GM19455 (cell line): ENCODE data around the gene ABCA7.

Experiments used
- ATAC-seq: cut with Tn5 transposase; IDR thresholded peaks from one replicate; pipeline ENCODE4 v1.9.1; 2021; ENCODE audit not compliant: unreplicated experiment

Gene ABCA7

GRCh38 chr19:1004204-1004802 is 35.6 kb upstream of the ABCA7 start:
- no peak for ATAC-seq

- no peak for ATAC-seq
These were observed 34.9 kb upstream of the ABCA7 start for GRCh38 chr19:1004803-1005664.

GRCh38 chr19:1006711-1007398 is 33.1 kb upstream of the ABCA7 start:
- no peak for ATAC-seq

GRCh38 chr19:1007399-1008251 is 32.3 kb upstream of the ABCA7 start:
- no peak for ATAC-seq

GRCh38 chr19:1008268-1009040 is 31.5 kb upstream of the ABCA7 start:
- no peak for ATAC-seq

- ATAC-seq = no peak
These were observed 30.6 kb upstream of the ABCA7 start for GRCh38 chr19:1009041-1009980.

GRCh38 chr19:1009981-1010538 is 29.8 kb upstream of the ABCA7 start:
- ATAC-seq = no peak

GRCh38 chr19:1010586-1011510 is 29.1 kb upstream of the ABCA7 start:
- no peak for ATAC-seq

GRCh38 chr19:1011831-1012333 is 28.0 kb upstream of the ABCA7 start:
- ATAC-seq = no peak

GRCh38 chr19:1012334-1012733 is 27.6 kb upstream of the ABCA7 start:
- ATAC-seq = no peak

GRCh38 chr19:1013218-1013617 is 26.7 kb upstream of the ABCA7 start:
- no peak for ATAC-seq

- ATAC-seq = no peak
These were observed 25.5 kb upstream of the ABCA7 start for GRCh38 chr19:1014161-1015060.

GRCh38 chr19:1015061-1015781 is 24.7 kb upstream of the ABCA7 start:
- ATAC-seq = no peak

- ATAC-seq = no peak
These were observed 23.9 kb upstream of the ABCA7 start for GRCh38 chr19:1015782-1016646.

- no peak for ATAC-seq
These were observed 23.2 kb upstream of the ABCA7 start for GRCh38 chr19:1016647-1017114.
